ENCODE data around the gene LCE2A. TPM values are rescaled to one million over a fixed set of nuclear protein-coding genes. Genes with fewer than 3 reads are reported as not detected.

Gene LCE2A
- polyA plus RNA-seq, 1 of the 3 experiments (the other 2 are of a cell fraction): not detected

DNA sequence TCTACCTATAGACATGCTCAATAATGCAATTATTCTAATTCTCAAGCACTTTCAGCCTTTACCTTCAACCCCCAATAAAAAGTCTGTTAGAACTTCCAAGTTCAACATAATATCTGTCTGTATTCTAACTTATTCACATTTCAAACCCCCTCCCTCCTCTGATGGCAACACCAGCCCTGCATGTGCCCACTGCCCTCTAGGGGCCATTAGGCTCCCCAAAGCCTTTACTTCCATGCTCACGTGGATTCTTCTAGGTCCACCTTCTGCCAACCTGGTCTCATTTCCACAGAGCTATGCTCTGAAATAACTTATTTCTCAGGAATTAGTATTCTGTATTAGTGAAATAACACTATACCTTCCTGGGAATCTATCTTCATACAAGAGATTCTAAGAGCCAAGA lies 37.5 kb downstream of the LCE2A start:
- H3K4me1 ChIP-seq (ENCODE audit: control insufficient read depth in 1 of 2, insufficient read depth in 2 of 2, low read depth in 1 of 2, low read length in 1 of 2): no peaks in the 10 kb centered on the region
- no peaks in the 10 kb centered on the region for H3K27me3 ChIP-seq (ENCODE audit: insufficient read depth)
- H3K36me3 ChIP-seq (replicated peaks in 1 of 2; ENCODE audit: control insufficient read depth in 1 of 2, insufficient read depth in 2 of 2, low read length in 1 of 2): no peaks in the 10 kb centered on the region
- ChIA-PET POLR2A (no interaction called here), CTCF (no interaction called here)
- 0% methylated on average over 1 of the region's 1 CpG for WGBS (ENCODE audit: low lambda C conversion rate)
- no peak overlapping the region for H3K4me2 ChIP-seq
- H3K9ac ChIP-seq: no peak overlapping the region
- H3K9me2 ChIP-seq: no peaks in the 10 kb centered on the region
- no peaks in the 10 kb centered on the region for H3K9me3 ChIP-seq
- no peaks in the 10 kb centered on the region for H3K79me2 ChIP-seq (ENCODE audit: insufficient read depth)
- TF ChIP-seq CTCF (IDR thresholded peaks at IDR 0.05) (peak; percentile 34), ELF1 (IDR thresholded peaks at IDR 0.05) (no peak)
- DNase-seq: no peak
- H3F3A ChIP-seq (replicated peaks; ENCODE audit: insufficient read depth): no peaks in the 10 kb centered on the region
- H4K20me1 ChIP-seq (ENCODE audit: insufficient read depth): no peaks in the 10 kb centered on the region
- no peak overlapping the region for H2AFZ ChIP-seq (ENCODE audit: low read depth)
- H3K27ac ChIP-seq (ENCODE audit: low read depth in 2 of 2, low read length in 1 of 2): no peak overlapping the region
- no peak overlapping the region for H3K4me3 ChIP-seq (ENCODE audit: low read depth in 2 of 2, low read length in 1 of 2)

DNA sequence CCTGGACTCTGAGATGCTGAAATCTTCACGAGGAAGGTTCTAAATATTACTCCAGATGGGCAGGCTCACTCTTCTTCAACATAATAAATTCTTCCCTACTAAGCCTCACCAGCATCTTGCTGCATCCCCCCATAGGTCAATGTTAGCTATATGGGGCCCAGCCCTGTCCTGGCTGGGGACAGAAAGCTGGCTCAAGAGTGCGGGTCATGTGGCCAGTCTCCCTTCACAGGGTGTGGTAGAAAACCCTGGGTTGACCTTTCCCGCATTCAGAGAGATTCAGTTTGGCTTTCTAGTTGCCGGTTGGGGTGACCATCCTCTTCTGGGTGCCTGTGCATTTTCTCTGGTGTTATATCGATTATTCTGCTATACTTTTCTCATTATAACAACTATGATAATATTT lies 39.9 kb downstream of the LCE2A start:
- Histone ChIP-seq H3K9ac (no peak overlapping the region), H2AFZ (ENCODE audit: low read depth) (no peak overlapping the region)
- 5% methylated on average over 5 of the region's 5 CpGs for WGBS (ENCODE audit: low lambda C conversion rate)

DNA sequence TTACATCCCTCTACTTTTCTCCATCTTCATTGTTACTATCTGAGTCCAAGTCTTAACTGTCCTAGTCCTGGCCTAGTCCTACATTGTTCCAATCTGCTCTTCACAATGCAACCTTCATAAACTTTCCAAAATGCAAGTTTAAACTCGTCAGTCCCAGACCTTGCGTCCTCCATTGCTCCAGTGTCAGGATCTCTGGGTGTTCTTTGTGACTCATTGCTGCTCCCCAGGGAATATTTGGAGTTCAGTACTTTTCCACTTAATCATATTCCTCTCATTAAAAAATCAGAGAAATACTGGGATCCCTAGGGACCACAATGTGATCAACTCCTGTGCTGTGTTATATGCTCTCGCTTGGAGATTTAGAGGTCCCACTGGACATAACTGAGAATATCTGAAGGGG lies 41.7 kb downstream of the LCE2A start:
- H3F3A ChIP-seq (replicated peaks; ENCODE audit: insufficient read depth): no peaks in the 10 kb centered on the region
- WGBS (ENCODE audit: low lambda C conversion rate): 9% methylated on average over 3 of the region's 3 CpGs
- H3K27me3 ChIP-seq (ENCODE audit: insufficient read depth): no peaks in the 10 kb centered on the region
- no peak overlapping the region for H3K4me3 ChIP-seq (ENCODE audit: low read depth in 2 of 2, low read length in 1 of 2)
- ChIA-PET CTCF (interaction anchor here (0.6 kb wide), 1 partner anchor 68 kb away, joined by 3 read pairs; no protein-coding TSS in a partner anchor), POLR2A (no interaction called here)
- no peaks in the 10 kb centered on the region for H3K36me3 ChIP-seq (replicated peaks in 1 of 2; ENCODE audit: control insufficient read depth in 1 of 2, insufficient read depth in 2 of 2, low read length in 1 of 2)
- no peak overlapping the region for H3K4me2 ChIP-seq
- H2AFZ ChIP-seq (ENCODE audit: low read depth): no peak overlapping the region
- H3K9me3 ChIP-seq: no peaks in the 10 kb centered on the region
- H4K20me1 ChIP-seq (ENCODE audit: insufficient read depth): no peaks in the 10 kb centered on the region
- H3K27ac ChIP-seq (ENCODE audit: low read depth in 2 of 2, low read length in 1 of 2): no peak overlapping the region
- no peaks in the 10 kb centered on the region for H3K79me2 ChIP-seq (ENCODE audit: insufficient read depth)
- no peak overlapping the region for H3K9ac ChIP-seq
- no peak for TF ChIP-seq ZBTB33 (IDR thresholded peaks at IDR 0.05; ENCODE audit: borderline replicate concordance, low read depth)
- no peak for TF ChIP-seq SMC3 (IDR thresholded peaks at IDR 0.05; ENCODE audit: low read depth, low read length)
- TF ChIP-seq RFX5 (IDR thresholded peaks at IDR 0.05; ENCODE audit: low read length): no peak
- no peak for TF ChIP-seq NFIC (IDR thresholded peaks at IDR 0.05; ENCODE audit: borderline replicate concordance)
- TF ChIP-seq EP300 (IDR thresholded peaks at IDR 0.05; ENCODE audit: borderline replicate concordance in 1 of 2, low read depth in 1 of 2, low read length in 1 of 2): no peak
- TF ChIP-seq, protein P1, sequence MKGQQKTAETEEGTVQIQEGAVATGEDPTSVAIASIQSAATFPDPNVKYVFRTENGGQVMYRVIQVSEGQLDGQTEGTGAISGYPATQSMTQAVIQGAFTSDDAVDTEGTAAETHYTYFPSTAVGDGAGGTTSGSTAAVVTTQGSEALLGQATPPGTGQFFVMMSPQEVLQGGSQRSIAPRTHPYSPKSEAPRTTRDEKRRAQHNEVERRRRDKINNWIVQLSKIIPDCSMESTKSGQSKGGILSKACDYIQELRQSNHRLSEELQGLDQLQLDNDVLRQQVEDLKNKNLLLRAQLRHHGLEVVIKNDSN (IDR thresholded peaks at IDR 0.05; ENCODE audit: borderline replicate concordance, low read depth): no peak
- TF ChIP-seq GABPA (IDR thresholded peaks at IDR 0.05; ENCODE audit: low read depth): no peak
- no peak for TF ChIP-seq TCF12 (IDR thresholded peaks at IDR 0.05)
- TF ChIP-seq, protein P2, sequence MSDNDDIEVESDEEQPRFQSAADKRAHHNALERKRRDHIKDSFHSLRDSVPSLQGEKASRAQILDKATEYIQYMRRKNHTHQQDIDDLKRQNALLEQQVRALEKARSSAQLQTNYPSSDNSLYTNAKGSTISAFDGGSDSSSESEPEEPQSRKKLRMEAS (IDR thresholded peaks at IDR 0.05; ENCODE audit: low read depth): no peak
- TF ChIP-seq FOXM1 (IDR thresholded peaks at IDR 0.05; ENCODE audit: low read depth): no peak
- no peaks in the 10 kb centered on the region for H3K9me2 ChIP-seq
- H3K4me1 ChIP-seq (ENCODE audit: control insufficient read depth in 1 of 2, insufficient read depth in 2 of 2, low read depth in 1 of 2, low read length in 1 of 2): no peaks in the 10 kb centered on the region
- no peak for DNase-seq

More for the DNA sequence above, 39.9 kb downstream of the LCE2A start:
- H3K27me3 ChIP-seq (ENCODE audit: insufficient read depth): no peaks in the 10 kb centered on the region
- no peaks in the 10 kb centered on the region for H3K9me2 ChIP-seq
- no peaks in the 10 kb centered on the region for H3K36me3 ChIP-seq (replicated peaks in 1 of 2; ENCODE audit: control insufficient read depth in 1 of 2, insufficient read depth in 2 of 2, low read length in 1 of 2)
- TF ChIP-seq PBX3 (IDR thresholded peaks at IDR 0.05) (no peak), NRF1 (IDR thresholded peaks at IDR 0.05; ENCODE audit: low read depth, low read length) (no peak), MEF2A (IDR thresholded peaks at IDR 0.05; ENCODE audit: borderline replicate concordance, low read depth) (no peak)
- H3K27ac ChIP-seq (ENCODE audit: low read depth in 2 of 2, low read length in 1 of 2): no peak overlapping the region
- H3K4me1 ChIP-seq (ENCODE audit: control insufficient read depth in 1 of 2, insufficient read depth in 2 of 2, low read depth in 1 of 2, low read length in 1 of 2): no peaks in the 10 kb centered on the region
- ChIA-PET CTCF (no interaction called here), POLR2A (no interaction called here)
- DNase-seq: no peak
- H3K4me3 ChIP-seq (ENCODE audit: low read depth in 2 of 2, low read length in 1 of 2): no peak overlapping the region
- H3K79me2 ChIP-seq (ENCODE audit: insufficient read depth): no peaks in the 10 kb centered on the region
- H3K4me2 ChIP-seq: no peak overlapping the region
- no peaks in the 10 kb centered on the region for H3F3A ChIP-seq (replicated peaks; ENCODE audit: insufficient read depth)
- H4K20me1 ChIP-seq (ENCODE audit: insufficient read depth): no peaks in the 10 kb centered on the region
- no peaks in the 10 kb centered on the region for H3K9me3 ChIP-seq

Data from SK-N-SH (cell line).